ENCODE measurements around the gene FAM193B.

The FAM193B gene

GRCh38 chr5:177496070-177496726 lies 58.2 kb downstream of the FAM193B start:
- DNase-seq (ENCODE audit: low spot score) = no peak

GRCh38 chr5:177495243-177496060 lies 58.9 kb downstream of the FAM193B start:
- peak; percentile 95 for DNase-seq (ENCODE audit: low spot score)
- H3K4me3 ChIP-seq = peak overlapping the region; percentile 98
- H3K27ac ChIP-seq = peak overlapping the region; percentile 91 to 100
- TF ChIP-seq CTCF (IDR thresholded peaks at IDR 0.05) = no peak

More at GRCh38 chr5:177496070-177496726, 58.2 kb downstream of the FAM193B start:
- no peak for TF ChIP-seq CTCF (IDR thresholded peaks at IDR 0.05)
- Histone ChIP-seq H3K27ac (peak overlapping the region; percentile 91 to 100), H3K4me3 (peak overlapping the region; percentile 98)

GRCh38 chr5:177494346-177495195 lies 59.8 kb downstream of the FAM193B start:
- TF ChIP-seq CTCF (IDR thresholded peaks at IDR 0.05) = no peak
- H3K4me3 ChIP-seq = peak overlapping the region; percentile 98
- H3K27ac ChIP-seq = peak overlapping the region; percentile 91 to 100
- peak; percentile 93 for DNase-seq (ENCODE audit: low spot score)

GRCh38 chr5:177493795-177494345 lies 60.5 kb downstream of the FAM193B start:
- TF ChIP-seq CTCF (IDR thresholded peaks at IDR 0.05) = no peak
- DNase-seq (ENCODE audit: low spot score) = no peak
- Histone ChIP-seq H3K4me3 (peak overlapping the region; percentile 98), H3K27ac (peak overlapping the region; percentile 91 to 100)

GRCh38 chr5:177492841-177493240 lies 61.5 kb downstream of the FAM193B start:
- Histone ChIP-seq H3K4me3 (peak overlapping the region; percentile 98), H3K27ac (peak overlapping the region; percentile 91 to 100)
- DNase-seq (ENCODE audit: low spot score) = no peak

More at GRCh38 chr5:177492841-177493240, 61.5 kb downstream of the FAM193B start:
- no peak for TF ChIP-seq CTCF (IDR thresholded peaks at IDR 0.05)

All from coronary artery (tissue), 2 donors.